Endometrial microvascular endothelial cells (primary cell): ENCODE results near the gene LPCAT1. TPM values are rescaled to one million over a fixed set of nuclear protein-coding genes. Genes with fewer than 3 reads are reported as not detected.

ENCODE experiments used
- in situ Hi-C: cut with HindIII; loops from 2 replicates; pipeline ENCODE4 v1.10.0; 2017; ENCODE audit warnings: low sequenced_read_pairs, low pct_unique_long_range_greater_than_20kb; ENCODE audit errors: inconsistent ontology term
- total RNA-seq: library from RNA; depleted of rRNA; stranded (reverse); fragments of >200 nt; gene quantifications from one replicate; pipeline ENCODE4 v1.2.3, GENCODE V29; 2015; ENCODE audit errors: inconsistent ontology term

Gene LPCAT1
- total RNA-seq, 1 donor from 2014 or later: 48.5 TPM

GRCh38 chr5:1443991-1444360 is 79.8 kb downstream of the LPCAT1 start:
- in situ Hi-C loops: no loop called here

DNA sequence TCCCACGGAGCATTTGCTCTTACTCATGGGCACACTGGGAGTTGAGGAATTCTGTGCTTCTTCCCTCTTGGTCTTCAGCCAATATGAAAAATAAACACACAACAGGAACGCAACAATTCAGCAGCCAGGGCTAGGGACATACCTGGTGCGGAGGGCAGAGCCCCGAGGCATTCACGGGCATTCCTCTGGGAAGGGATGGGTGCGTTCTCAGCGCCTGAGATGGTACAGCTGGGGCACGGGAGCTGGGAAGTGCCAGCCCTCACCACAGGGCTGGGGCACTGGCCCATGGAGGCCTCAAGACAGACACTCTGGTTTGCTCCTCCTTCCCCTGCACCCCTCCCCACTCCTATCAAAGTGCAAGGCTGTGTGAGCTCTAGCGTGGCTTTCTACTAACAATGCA is 80.6 kb downstream of the LPCAT1 start:
- in situ Hi-C loops: no loop called here

GRCh38 chr5:1442222-1443145 is 81.3 kb downstream of the LPCAT1 start:
- in situ Hi-C loops: no loop called here

- in situ Hi-C loops: no loop called here
Observed at GRCh38 chr5:1441166-1441865, 82.4 kb downstream of the LPCAT1 start.

DNA sequence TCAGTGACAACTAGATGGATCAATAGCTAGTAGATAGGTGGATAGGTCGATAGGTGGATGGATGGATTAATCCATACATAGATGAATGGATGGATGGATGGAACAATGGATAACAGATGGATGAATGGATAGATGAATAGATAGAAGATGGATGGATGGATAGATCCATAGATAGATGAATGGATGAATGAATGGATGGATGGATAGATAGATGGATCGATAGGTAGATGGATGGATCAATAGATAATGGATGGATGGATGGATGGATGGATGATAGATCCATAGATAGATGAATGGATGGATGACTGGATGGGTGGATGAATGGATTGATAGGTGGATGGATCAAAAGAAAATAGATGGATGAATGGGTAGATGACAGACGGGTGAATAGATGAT is 83.7 kb downstream of the LPCAT1 start:
- in situ Hi-C loops: no loop called here

DNA sequence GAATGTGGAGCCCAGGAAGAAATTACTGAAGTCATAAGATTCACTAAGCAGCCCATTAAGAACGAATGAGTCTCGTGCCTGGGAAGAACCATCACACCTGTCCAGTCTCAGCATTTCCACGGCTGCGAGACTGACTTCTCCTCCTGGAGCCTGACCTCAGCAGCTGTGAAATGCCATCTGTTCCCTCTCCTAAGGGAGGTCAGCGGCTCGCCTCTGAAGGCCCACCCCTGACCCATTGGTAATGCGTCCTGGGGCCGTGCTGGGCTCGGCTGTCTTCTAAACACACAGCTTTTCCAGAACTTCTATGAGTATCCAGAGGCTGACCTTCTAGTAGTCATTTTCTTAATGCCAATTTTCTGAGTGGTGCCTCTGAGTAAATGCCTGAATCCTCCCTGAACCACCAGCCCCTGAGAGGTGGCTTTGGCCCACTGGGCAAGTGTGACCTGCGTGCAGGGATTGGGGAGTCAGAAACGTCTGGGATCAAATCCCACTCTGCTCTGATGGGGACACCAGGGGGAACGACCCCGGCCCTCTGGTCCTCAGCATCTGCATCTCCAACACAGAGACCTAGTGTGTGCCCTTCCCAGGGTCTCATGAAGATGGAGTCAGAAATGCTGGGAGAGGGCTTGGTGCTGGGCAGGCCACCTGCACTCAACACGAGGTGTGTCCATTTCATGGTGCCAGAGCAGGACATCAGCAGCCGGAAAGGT is 84.2 kb downstream of the LPCAT1 start:
- in situ Hi-C loops: no loop called here

DNA sequence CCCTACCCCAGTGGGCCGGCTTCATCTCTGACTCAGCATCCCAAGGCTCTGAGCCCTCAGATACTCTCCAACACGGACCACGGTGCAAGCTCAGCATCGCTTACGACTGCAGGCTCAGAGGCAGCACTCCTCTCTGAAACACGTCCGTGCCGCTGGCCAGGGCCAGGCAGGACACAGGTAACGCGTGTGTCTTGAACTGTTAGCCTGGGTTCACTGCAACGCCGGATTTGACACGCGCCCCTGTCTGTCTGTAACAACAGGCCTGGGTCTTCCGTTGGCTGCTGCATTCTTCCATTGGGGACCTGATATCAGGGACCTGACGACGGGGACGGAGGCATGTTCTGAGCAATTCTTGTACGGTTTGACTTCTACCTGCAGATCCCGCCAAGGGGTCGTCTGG is 84.9 kb downstream of the LPCAT1 start:
- in situ Hi-C loops: no loop called here

GRCh38 chr5:1437876-1438559 is 85.7 kb downstream of the LPCAT1 start:
- in situ Hi-C loops: no loop called here

GRCh38 chr5:1437226-1437829 is 86.4 kb downstream of the LPCAT1 start:
- in situ Hi-C loops: no loop called here

- in situ Hi-C loops: no loop called here
Observed at GRCh38 chr5:1436681-1437080, 87.1 kb downstream of the LPCAT1 start.

DNA sequence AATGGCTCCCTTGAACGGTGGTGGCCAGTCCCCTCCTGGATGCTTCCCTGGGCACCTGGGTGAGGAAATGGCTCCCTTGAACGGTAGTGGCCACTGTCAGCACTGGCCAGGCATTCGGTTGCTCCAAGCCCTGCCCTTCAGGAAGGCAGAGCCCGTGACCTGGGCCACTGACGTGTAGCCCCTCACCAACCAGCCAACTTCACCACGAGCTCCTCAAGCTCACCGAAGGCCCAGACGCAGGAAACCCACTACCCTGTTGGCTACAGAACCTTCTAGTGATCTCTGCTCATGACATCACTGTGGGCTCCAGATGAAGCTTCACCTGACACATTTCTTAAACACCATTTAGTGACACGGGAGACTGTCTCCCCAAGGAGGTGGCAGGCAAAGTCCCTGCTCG is 87.7 kb downstream of the LPCAT1 start:
- in situ Hi-C loops: no loop called here

- in situ Hi-C loops: no loop called here
Observed at GRCh38 chr5:1435369-1435768, 88.4 kb downstream of the LPCAT1 start.

GRCh38 chr5:1432296-1432695 is 91.5 kb downstream of the LPCAT1 start:
- in situ Hi-C loops: no loop called here

DNA sequence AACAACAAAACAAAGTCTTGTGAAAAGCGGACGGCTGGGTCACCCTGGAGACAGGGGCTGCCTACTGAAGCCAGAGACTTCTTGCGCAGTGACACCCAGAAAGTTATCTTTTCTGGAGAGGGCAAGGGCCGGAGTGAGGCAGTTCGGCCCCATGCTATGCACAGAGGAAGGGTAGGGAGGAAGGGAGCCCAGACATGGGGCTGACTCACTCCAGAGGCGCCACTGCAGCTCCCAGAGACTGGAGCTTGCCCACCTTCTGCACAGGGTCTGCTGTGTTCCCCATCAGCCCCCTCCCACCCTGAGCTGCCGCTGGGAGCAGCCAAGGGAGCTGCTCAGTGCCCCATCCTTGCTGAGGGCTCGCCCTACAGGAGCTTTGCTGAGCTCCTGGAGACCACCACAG is 91.9 kb downstream of the LPCAT1 start:
- in situ Hi-C loops: no loop called here

DNA sequence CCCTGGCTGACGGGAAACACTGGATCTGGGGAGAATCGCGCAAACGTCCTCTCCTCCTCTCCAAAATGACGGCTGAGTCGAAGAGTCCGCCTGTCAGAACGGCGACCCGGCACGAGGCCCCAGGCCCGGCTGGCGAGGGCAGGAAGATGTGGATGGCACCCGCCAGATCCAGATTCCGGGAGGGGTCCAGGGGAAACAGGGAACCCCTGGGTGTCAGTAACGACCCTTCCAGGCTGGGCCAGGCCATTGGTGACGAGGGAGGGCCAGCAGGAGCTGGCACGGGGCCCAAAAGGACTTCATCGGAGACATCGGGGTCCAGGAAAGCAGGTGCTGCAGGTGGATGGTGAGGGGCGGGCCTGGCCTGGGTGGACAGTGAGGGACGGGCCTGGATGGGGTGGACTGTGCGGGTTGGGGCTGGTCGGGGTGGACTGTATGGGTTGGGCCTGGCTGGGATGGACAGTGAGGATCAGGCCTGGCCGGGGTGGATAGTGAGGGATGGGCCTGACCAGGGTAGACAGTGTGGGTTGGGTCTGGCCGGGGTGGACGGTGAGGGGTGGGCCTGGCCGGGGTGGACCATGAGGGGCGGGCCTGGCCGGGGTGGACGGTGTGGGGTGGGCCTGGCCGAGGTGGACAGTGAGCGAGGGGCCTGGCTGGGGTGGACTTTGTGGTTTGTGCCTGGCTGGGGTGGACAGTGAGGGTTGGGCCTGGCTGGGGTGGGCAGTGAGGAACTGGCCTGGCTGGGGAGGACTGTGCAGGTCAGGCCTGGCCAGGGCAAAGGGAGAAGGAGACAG is 92.5 kb downstream of the LPCAT1 start:
- in situ Hi-C loops: no loop called here

DNA sequence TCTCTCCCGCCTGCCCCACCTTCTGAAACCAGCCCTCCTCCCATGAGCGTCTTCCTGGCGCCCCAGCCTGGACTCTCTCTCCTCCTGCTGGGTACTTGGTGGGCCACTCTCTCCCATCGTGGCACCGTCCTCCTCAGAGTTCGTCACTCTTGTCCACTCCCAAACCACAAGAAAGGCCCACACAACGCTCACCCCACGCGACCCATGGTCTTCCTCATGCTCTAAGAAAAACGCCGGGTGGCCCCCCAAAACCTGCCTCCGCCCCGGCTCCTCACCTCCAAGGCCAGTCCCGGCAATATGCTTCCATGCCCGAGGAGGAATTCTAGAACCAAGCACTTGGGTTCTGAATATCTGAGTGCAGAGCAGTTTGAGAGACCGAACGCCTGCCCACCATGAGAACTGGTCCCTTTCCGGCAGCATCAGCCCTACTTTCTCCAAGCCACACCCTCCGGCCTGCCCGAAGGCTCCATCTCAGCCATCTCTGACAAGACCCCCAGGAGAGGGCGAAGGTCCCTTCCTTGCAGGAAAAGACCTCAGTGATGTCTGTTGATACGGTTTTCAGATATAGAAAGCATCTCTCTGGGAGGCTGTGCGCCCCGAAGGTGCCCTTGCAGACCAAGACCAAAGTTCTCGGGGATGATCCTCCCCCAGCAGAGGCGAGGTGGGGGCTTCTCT is 93.5 kb downstream of the LPCAT1 start:
- in situ Hi-C loops: no loop called here

- in situ Hi-C loops: no loop called here
Observed at GRCh38 chr5:1429496-1429895, 94.3 kb downstream of the LPCAT1 start.

DNA sequence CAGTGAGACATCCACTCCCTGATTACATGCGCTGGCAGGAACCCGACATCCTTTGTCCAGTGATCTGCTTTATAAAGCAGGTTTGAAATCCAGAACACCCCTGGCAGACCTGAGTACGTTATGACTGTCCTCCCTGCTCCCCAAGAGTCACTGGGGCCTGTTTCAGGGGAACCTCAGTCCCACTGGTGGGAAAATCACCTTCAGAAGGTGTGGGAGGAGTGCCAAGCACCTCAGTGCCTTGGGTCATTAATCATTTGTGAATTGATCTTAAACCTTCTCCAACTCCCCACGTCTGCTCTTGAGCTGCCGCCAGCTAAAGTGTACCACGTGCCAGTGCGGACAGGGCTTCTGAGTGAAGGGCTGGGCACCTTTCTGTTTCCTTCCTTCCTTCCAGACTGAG is 94.7 kb downstream of the LPCAT1 start:
- in situ Hi-C loops: no loop called here
